Astrocyte (in vitro differentiated cells and primary cell): ENCODE data around the gene EXO1. TPM values are rescaled to one million over a fixed set of nuclear protein-coding genes. Genes with fewer than 3 reads are reported as not detected.

Experiments
- DNase-seq: peaks from one replicate; pipeline ENCODE4 v3.0.0-alpha.2; 2010; ENCODE audit warnings: low read depth
- FAIRE-seq: peaks from 2 replicates; lab custom pipeline; 2011; peaks lifted over from hg19 to GRCh38; lab: Jason Lieb, UNC
- H2AFZ ChIP-seq: 2 replicates; pipeline ENCODE4 v1.6.0; 2012; ENCODE audit warnings: low read depth, low read length, inconsistent platforms
- H3K27ac ChIP-seq: 2 replicates; pipeline ENCODE4 v1.5.1; 2011; ENCODE audit warnings: low read depth, low read length, inconsistent platforms
- H3K27me3 ChIP-seq: 2 replicates; pipeline ENCODE4 v1.6.0; 2011; ENCODE audit warnings: low read length, inconsistent platforms; ENCODE audit not compliant: insufficient read depth
- H3K36me3 ChIP-seq: 2 replicates; pipeline ENCODE4 v1.5.1; 2011; ENCODE audit warnings: low read length, inconsistent platforms; ENCODE audit not compliant: insufficient read depth
- H3K4me1 ChIP-seq: 2 replicates; pipeline ENCODE4 v1.5.1; 2011; ENCODE audit warnings: low read length, inconsistent platforms; ENCODE audit not compliant: insufficient read depth
- H3K4me2 ChIP-seq: 2 replicates; pipeline ENCODE4 v1.6.0; 2012; ENCODE audit warnings: low read length, inconsistent platforms
- H3K4me3 ChIP-seq: 2 replicates; pipeline ENCODE4 v1.5.1; 2011; ENCODE audit warnings: low read depth, mild to moderate bottlenecking, low read length, inconsistent platforms; ENCODE audit not compliant: insufficient read depth
- H3K79me2 ChIP-seq: 2 replicates; pipeline ENCODE4 v1.6.0; 2012; ENCODE audit warnings: mild to moderate bottlenecking, low read length, inconsistent platforms; ENCODE audit not compliant: insufficient read depth
- H3K9ac ChIP-seq: 2 replicates; pipeline ENCODE4 v1.6.0; 2012; ENCODE audit warnings: mild to moderate bottlenecking, low read length, inconsistent platforms
- H3K9me3 ChIP-seq: 2 replicates; pipeline ENCODE4 v1.5.1; 2012; ENCODE audit warnings: low read depth, mild to moderate bottlenecking, low read length, inconsistent platforms; ENCODE audit not compliant: insufficient read depth
- H4K20me1 ChIP-seq: 2 replicates; pipeline ENCODE4 v1.6.0; 2012; ENCODE audit warnings: low read length, inconsistent platforms; ENCODE audit not compliant: insufficient read depth
- H3K27ac Mint-ChIP-seq: one replicate; pipeline ENCODE4 v1.8.0; 2021; ENCODE audit warnings: mild to moderate bottlenecking, mixed read lengths; ENCODE audit not compliant: unreplicated experiment
- H3K27me3 Mint-ChIP-seq: one replicate; pipeline ENCODE4 v1.8.0; 2021; ENCODE audit warnings: low read depth, mixed read lengths; ENCODE audit not compliant: unreplicated experiment
- H3K36me3 Mint-ChIP-seq: one replicate; pipeline ENCODE4 v1.8.0; 2021; ENCODE audit warnings: low read depth, mixed read lengths; ENCODE audit not compliant: unreplicated experiment
- H3K4me1 Mint-ChIP-seq: one replicate; pipeline ENCODE4 v1.8.0; 2021; ENCODE audit warnings: low read depth, mixed read lengths; ENCODE audit not compliant: unreplicated experiment
- H3K4me3 Mint-ChIP-seq: one replicate; pipeline ENCODE4 v1.8.0; 2021; ENCODE audit warnings: mild to moderate bottlenecking, moderate library complexity, mixed read lengths; ENCODE audit not compliant: unreplicated experiment
- H3K9me3 Mint-ChIP-seq: one replicate; pipeline ENCODE4 v1.8.0; 2021; ENCODE audit warnings: mild to moderate bottlenecking, mixed read lengths; ENCODE audit not compliant: unreplicated experiment
- EZH2 ChIP-seq: IDR thresholded peaks from 2 replicates; pipeline ENCODE4 v1.6.1; 2012; ENCODE audit warnings: mild to moderate bottlenecking, low read length, inconsistent platforms; ENCODE audit not compliant: insufficient read depth
- total RNA-seq: library from RNA; stranded (reverse); gene quantifications from 2 replicates; pipeline ENCODE4 v1.2.1, GENCODE V29; 2021
- TF ChIP-seq, protein P1 (sequence below): IDR thresholded peaks from 2 replicates; pipeline ENCODE4 v1.5.1; 2011; ENCODE audit warnings: low read depth, mild to moderate bottlenecking, inconsistent platforms, low read length, moderate library complexity; ENCODE audit not compliant: insufficient read depth

The EXO1 gene
- total RNA-seq, 1 donor from 2014 or later: 3.8 TPM

DNA sequence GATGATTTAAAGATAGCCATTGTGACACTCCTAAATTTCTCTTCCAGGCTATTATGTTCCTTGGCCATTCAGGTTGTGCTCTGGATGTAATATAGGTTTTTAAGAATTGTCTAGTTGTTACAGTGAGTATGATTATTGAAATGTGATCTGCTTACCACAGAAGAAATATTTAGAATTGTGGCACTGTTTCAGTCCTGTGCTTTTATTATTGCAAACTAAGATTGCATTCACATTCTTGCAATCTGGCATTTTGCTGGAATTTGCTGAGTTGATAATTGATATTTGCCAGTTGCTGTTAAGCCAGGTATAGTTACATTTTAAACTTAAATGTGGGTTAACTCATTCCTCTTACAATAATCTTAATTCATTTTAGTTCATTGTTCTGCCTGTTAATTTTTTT lies 22.3 kb downstream of the EXO1 start:
- Histone ChIP-seq H3K79me2 (no peaks in the 10 kb centered on the region), H3K4me1 (no peaks in the 10 kb centered on the region), H4K20me1 (no peaks in the 10 kb centered on the region), H3K36me3 (peaks cover 6% of the 10 kb centered on the region), H3K4me2 (no peak overlapping the region), H3K27ac (no peak overlapping the region), H3K4me3 (no peak overlapping the region), H3K9me3 (no peaks in the 10 kb centered on the region), H2AFZ (no peak overlapping the region), H3K9ac (no peak overlapping the region), H3K27me3 (no peaks in the 10 kb centered on the region)
- FAIRE-seq (no peak), DNase-seq (no peak)
- Mint-ChIP-seq H3K27me3 (no peaks in the 10 kb centered on the region), H3K36me3 (no peaks in the 10 kb centered on the region), H3K27ac (no peak overlapping the region), H3K4me3 (no peak overlapping the region), H3K4me1 (no peaks in the 10 kb centered on the region), H3K9me3 (no peaks in the 10 kb centered on the region)
- no peak for TF ChIP-seq EZH2
- TF ChIP-seq, protein P1, sequence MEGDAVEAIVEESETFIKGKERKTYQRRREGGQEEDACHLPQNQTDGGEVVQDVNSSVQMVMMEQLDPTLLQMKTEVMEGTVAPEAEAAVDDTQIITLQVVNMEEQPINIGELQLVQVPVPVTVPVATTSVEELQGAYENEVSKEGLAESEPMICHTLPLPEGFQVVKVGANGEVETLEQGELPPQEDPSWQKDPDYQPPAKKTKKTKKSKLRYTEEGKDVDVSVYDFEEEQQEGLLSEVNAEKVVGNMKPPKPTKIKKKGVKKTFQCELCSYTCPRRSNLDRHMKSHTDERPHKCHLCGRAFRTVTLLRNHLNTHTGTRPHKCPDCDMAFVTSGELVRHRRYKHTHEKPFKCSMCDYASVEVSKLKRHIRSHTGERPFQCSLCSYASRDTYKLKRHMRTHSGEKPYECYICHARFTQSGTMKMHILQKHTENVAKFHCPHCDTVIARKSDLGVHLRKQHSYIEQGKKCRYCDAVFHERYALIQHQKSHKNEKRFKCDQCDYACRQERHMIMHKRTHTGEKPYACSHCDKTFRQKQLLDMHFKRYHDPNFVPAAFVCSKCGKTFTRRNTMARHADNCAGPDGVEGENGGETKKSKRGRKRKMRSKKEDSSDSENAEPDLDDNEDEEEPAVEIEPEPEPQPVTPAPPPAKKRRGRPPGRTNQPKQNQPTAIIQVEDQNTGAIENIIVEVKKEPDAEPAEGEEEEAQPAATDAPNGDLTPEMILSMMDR: no peak

DNA sequence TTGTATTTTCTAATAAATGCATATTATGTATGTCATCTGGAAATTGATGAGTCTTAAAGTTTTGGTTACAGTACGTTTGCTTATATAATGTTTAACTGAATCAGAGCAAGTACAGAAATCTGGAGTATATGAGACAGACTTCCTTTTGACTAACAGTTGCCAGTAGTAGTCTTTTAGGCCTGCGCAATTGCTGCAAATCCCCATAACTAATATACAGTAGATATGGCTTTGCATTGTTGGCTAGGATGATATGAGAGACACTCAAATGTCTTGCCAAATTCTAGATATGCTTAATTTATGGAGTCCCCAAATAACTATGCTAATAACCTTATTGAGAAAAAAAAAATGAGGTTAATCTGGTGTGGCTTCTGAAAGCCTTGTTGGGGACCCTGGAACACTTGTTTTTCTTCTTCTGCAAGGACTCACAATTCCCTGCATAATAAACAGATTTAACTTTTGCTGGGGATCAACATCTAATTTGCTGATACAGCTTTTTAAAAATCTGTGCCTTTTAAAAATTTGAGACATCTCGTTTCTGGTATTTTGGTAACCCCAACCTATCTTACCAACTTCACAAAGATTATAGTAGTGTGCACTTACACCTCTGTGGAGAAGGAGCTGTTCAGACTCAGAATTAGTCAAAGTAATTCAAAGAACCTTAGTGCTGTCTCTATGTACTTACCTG lies 22.9 kb downstream of the EXO1 start:
- Mint-ChIP-seq H3K27me3 (no peaks in the 10 kb centered on the region), H3K27ac (no peak overlapping the region), H3K9me3 (no peaks in the 10 kb centered on the region), H3K36me3 (no peaks in the 10 kb centered on the region), H3K4me1 (no peaks in the 10 kb centered on the region), H3K4me3 (no peak overlapping the region)
- no peaks in the 10 kb centered on the region for H4K20me1 ChIP-seq
- H3K4me3 ChIP-seq: no peak overlapping the region
- H3K36me3 ChIP-seq: peaks cover 6% of the 10 kb centered on the region
- FAIRE-seq (no peak), DNase-seq (no peak)
- TF ChIP-seq, protein P1: no peak
- no peak for TF ChIP-seq EZH2
- H3K27ac ChIP-seq: no peak overlapping the region
- H3K4me1 ChIP-seq: no peaks in the 10 kb centered on the region
- no peak overlapping the region for H2AFZ ChIP-seq
- H3K4me2 ChIP-seq: no peak overlapping the region
- H3K9ac ChIP-seq: no peak overlapping the region
- H3K27me3 ChIP-seq: no peaks in the 10 kb centered on the region
- no peaks in the 10 kb centered on the region for H3K79me2 ChIP-seq
- no peaks in the 10 kb centered on the region for H3K9me3 ChIP-seq

DNA sequence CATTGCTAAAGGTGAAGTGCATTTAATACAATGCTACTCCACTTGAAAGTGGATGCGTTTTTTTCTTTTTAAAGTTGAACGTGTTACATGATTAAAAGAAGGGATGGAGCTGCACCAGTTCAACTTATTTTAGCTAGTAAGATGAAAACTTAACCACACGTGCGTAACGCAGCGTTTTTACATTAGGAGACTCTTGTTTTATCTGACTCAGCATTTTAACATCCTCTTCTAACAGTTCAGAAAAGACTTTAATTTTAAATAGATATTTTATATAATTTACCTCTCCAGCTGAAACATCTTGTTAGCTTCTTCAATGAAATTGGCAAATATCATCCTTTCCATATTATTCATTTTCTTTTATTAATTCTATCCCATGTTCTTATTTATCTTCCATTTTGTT lies 33.4 kb downstream of the EXO1 start:
- H3K36me3 ChIP-seq: peaks cover 5% of the 10 kb centered on the region
- Mint-ChIP-seq H3K9me3 (no peaks in the 10 kb centered on the region), H3K36me3 (no peaks in the 10 kb centered on the region), H3K4me1 (no peaks in the 10 kb centered on the region), H3K4me3 (no peak overlapping the region), H3K27me3 (no peaks in the 10 kb centered on the region), H3K27ac (no peak overlapping the region)
- no peaks in the 10 kb centered on the region for H4K20me1 ChIP-seq
- no peak overlapping the region for H2AFZ ChIP-seq
- H3K4me1 ChIP-seq: no peaks in the 10 kb centered on the region
- H3K4me2 ChIP-seq: no peak overlapping the region
- H3K9me3 ChIP-seq: no peaks in the 10 kb centered on the region
- H3K4me3 ChIP-seq: no peak overlapping the region
- no peaks in the 10 kb centered on the region for H3K27me3 ChIP-seq
- TF ChIP-seq, protein P1: no peak
- no peak for TF ChIP-seq EZH2
- DNase-seq (no peak), FAIRE-seq (no peak)
- no peak overlapping the region for H3K27ac ChIP-seq
- H3K79me2 ChIP-seq: no peaks in the 10 kb centered on the region
- no peak overlapping the region for H3K9ac ChIP-seq
